A549 (cell line): Measurements from ENCODE around the gene PLEKHA7.

Experiments used
- EP300 ChIP-seq, 2 experiments: fragments of >200 bp; sonication (Bioruptor Twin); formaldehyde crosslinking; IDR thresholded peaks; 2 replicates in 1 of 2; 3 replicates in 1 of 2; pipeline ENCODE4 v1.6.1; 2016 to 2017
- ESRRA ChIP-seq: fragments of 150-350 bp; IDR thresholded peaks from 2 replicates; pipeline ENCODE4 v1.6.1; 2014; ENCODE audit warnings: mild to moderate bottlenecking, low read length, borderline replicate concordance
- HOXA7 ChIP-seq: fragments of 250-450 bp; sonication (Bioruptor Pico); IDR thresholded peaks from 2 replicates; pipeline ENCODE4 v1.5.0; 2020; ENCODE audit warnings: mild to moderate bottlenecking, moderate library complexity
- POLR2A ChIP-seq: IDR thresholded peaks from 2 replicates; pipeline ENCODE4 v1.6.1; 2012; ENCODE audit warnings: mild to moderate bottlenecking, low read length
- RARB ChIP-seq: fragments of 250-450 bp; sonication (Bioruptor Pico); IDR thresholded peaks from 2 replicates; pipeline ENCODE4 v1.8.0; 2021; ENCODE audit warnings: mild to moderate bottlenecking, moderate library complexity
- RCOR1 ChIP-seq: fragments of 150-350 bp; IDR thresholded peaks from 2 replicates; pipeline ENCODE4 v1.6.1; 2014; ENCODE audit warnings: antibody characterized with exemption, low read length, low read depth
- SREBF2 ChIP-seq: fragments of 450-650 bp; IDR thresholded peaks from 2 replicates; pipeline ENCODE4 v1.6.1; 2014; ENCODE audit warnings: mild to moderate bottlenecking, moderate library complexity
- ZC3H11A ChIP-seq: fragments of 450-650 bp; IDR thresholded peaks from 2 replicates; pipeline ENCODE4 v1.6.1; 2014; ENCODE audit warnings: antibody characterized with exemption, mild to moderate bottlenecking
- ZFP36 ChIP-seq: fragments of 450-650 bp; IDR thresholded peaks from 2 replicates; pipeline ENCODE4 v1.6.1; 2014; ENCODE audit warnings: borderline replicate concordance; ENCODE audit not compliant: partially characterized antibody
- ZSCAN20 ChIP-seq: fragments of 250-450 bp; sonication (Bioruptor Pico); IDR thresholded peaks from 2 replicates; pipeline ENCODE4 v1.8.0; 2022; ENCODE audit warnings: mild to moderate bottlenecking, moderate library complexity
- TF ChIP-seq, protein P1 (sequence below): fragments of >200 bp; sonication (Bioruptor Twin); formaldehyde crosslinking; IDR thresholded peaks from 3 replicates; pipeline ENCODE4 v1.5.1; 2016
- TF ChIP-seq, protein P2 (sequence below): IDR thresholded peaks from 2 replicates; pipeline ENCODE4 v1.6.1; 2012
- TF ChIP-seq, protein P3 (sequence below): fragments of >200 bp; sonication (Bioruptor Twin); formaldehyde crosslinking; IDR thresholded peaks from 3 replicates; pipeline ENCODE4 v1.6.1; 2016

DNA sequence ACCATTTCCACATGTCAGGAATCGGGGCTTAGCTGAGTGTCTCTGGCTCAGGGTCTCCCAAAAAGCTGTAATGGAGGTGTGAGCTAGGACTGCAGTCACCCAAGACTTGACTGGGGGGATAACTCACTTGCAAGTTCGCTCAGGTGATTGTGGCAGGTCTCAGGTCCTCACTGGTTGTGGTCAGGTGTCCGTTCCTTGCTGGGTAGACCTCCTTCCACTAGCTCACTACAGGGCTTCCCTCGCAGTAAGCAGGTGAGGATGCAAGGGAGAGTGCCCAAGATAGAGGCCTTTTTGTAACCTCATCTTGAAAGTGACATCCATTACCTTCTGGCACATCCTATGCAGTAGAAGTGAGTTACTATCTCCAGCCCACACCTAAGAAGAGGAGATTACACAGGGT is 246.3 kb downstream of the PLEKHA7 start:
- no peak for TF ChIP-seq RCOR1
- no peak for TF ChIP-seq ZFP36
- TF ChIP-seq, protein P1, sequence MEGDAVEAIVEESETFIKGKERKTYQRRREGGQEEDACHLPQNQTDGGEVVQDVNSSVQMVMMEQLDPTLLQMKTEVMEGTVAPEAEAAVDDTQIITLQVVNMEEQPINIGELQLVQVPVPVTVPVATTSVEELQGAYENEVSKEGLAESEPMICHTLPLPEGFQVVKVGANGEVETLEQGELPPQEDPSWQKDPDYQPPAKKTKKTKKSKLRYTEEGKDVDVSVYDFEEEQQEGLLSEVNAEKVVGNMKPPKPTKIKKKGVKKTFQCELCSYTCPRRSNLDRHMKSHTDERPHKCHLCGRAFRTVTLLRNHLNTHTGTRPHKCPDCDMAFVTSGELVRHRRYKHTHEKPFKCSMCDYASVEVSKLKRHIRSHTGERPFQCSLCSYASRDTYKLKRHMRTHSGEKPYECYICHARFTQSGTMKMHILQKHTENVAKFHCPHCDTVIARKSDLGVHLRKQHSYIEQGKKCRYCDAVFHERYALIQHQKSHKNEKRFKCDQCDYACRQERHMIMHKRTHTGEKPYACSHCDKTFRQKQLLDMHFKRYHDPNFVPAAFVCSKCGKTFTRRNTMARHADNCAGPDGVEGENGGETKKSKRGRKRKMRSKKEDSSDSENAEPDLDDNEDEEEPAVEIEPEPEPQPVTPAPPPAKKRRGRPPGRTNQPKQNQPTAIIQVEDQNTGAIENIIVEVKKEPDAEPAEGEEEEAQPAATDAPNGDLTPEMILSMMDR = no peak
- TF ChIP-seq ESRRA = no peak
- TF ChIP-seq, protein P2, sequence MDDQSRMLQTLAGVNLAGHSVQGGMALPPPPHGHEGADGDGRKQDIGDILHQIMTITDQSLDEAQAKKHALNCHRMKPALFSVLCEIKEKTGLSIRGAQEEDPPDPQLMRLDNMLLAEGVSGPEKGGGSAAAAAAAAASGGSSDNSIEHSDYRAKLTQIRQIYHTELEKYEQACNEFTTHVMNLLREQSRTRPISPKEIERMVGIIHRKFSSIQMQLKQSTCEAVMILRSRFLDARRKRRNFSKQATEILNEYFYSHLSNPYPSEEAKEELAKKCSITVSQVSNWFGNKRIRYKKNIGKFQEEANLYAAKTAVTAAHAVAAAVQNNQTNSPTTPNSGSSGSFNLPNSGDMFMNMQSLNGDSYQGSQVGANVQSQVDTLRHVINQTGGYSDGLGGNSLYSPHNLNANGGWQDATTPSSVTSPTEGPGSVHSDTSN = no peak
- no peak for TF ChIP-seq SREBF2
- no peak for TF ChIP-seq RARB
- no peak for TF ChIP-seq EP300 (IDR thresholded peaks at IDR 0.05)
- no peak for TF ChIP-seq HOXA7 (CRISPR knock-in tag)
- TF ChIP-seq, protein P3, sequence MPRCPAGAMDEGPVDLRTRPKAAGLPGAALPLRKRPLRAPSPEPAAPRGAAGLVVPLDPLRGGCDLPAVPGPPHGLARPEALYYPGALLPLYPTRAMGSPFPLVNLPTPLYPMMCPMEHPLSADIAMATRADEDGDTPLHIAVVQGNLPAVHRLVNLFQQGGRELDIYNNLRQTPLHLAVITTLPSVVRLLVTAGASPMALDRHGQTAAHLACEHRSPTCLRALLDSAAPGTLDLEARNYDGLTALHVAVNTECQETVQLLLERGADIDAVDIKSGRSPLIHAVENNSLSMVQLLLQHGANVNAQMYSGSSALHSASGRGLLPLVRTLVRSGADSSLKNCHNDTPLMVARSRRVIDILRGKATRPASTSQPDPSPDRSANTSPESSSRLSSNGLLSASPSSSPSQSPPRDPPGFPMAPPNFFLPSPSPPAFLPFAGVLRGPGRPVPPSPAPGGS = no peak
- no peak for TF ChIP-seq ZC3H11A
- no peak for TF ChIP-seq POLR2A
- TF ChIP-seq ZSCAN20 (CRISPR knock-in tag) = no peak
